Fibroblast of lung (primary cell): ENCODE data around the gene TEX2. TPM values are rescaled to one million over a fixed set of nuclear protein-coding genes. Genes with fewer than 3 reads are reported as not detected.
A peak's percentile ranks its signal among the peaks of the same experiment; 100 is the strongest.

Source experiments
- DNase-seq, 2 donors: peaks; one replicate each; pipeline versions ENCODE4 v3.0.0 to v3.0.0-alpha.2; 2010; ENCODE audit warnings: low read depth in 2 of 2
- H2AFZ ChIP-seq: 2 replicates; pipeline ENCODE4 v1.5.1; 2012; ENCODE audit warnings: low read length, control low read depth, inconsistent platforms
- H3K27ac ChIP-seq: 2 replicates; pipeline ENCODE4 v1.5.1; 2011; ENCODE audit warnings: low read length, control low read depth; ENCODE audit not compliant: insufficient read depth
- H3K27me3 ChIP-seq: 2 replicates; pipeline ENCODE4 v1.5.1; 2011; ENCODE audit warnings: mild to moderate bottlenecking, low read length; ENCODE audit not compliant: control insufficient read depth, insufficient read depth
- H3K36me3 ChIP-seq: 2 replicates; pipeline ENCODE4 v1.5.1; 2011; ENCODE audit warnings: low read length; ENCODE audit not compliant: control insufficient read depth, insufficient read depth
- H3K4me1 ChIP-seq: 2 replicates; pipeline ENCODE4 v1.5.1; 2011; ENCODE audit warnings: low read length; ENCODE audit not compliant: control insufficient read depth, insufficient read depth; ENCODE audit errors: extremely low read depth
- H3K4me2 ChIP-seq: 2 replicates; pipeline ENCODE4 v1.5.1; 2011; ENCODE audit warnings: low read length, control low read depth; ENCODE audit not compliant: insufficient read depth; ENCODE audit errors: extremely low read depth
- H3K4me3 ChIP-seq, 4 experiments: fragments of 200-600 bp in 1 of 4; sonication (generic) in 1 of 4; replicated peaks in 1 of 4; 2 replicates each; pipeline ENCODE4 v1.5.1; 2011 to 2016; ENCODE audit warnings: low read length in 4 of 4, low read depth in 3 of 4, mild to moderate bottlenecking in 3 of 4, control low read depth in 2 of 4, inconsistent platforms in 1 of 4, mixed read lengths in 1 of 4; ENCODE audit not compliant: insufficient read depth in 1 of 4; ENCODE audit errors: control extremely low read depth in 1 of 4
- H3K79me2 ChIP-seq: 2 replicates; pipeline ENCODE4 v1.5.1; 2012; ENCODE audit warnings: mild to moderate bottlenecking, low read length, inconsistent platforms; ENCODE audit not compliant: control insufficient read depth, insufficient read depth
- H3K9ac ChIP-seq: 2 replicates; pipeline ENCODE4 v1.5.1; 2011; ENCODE audit warnings: mild to moderate bottlenecking, low read length, control low read depth; ENCODE audit not compliant: insufficient read depth
- H3K9me3 ChIP-seq: 2 replicates; pipeline ENCODE4 v1.5.1; 2012; ENCODE audit warnings: low read depth, low read length; ENCODE audit not compliant: control insufficient read depth, insufficient read depth
- H4K20me1 ChIP-seq: 2 replicates; pipeline ENCODE4 v1.5.1; 2011; ENCODE audit warnings: low read length; ENCODE audit not compliant: control insufficient read depth, insufficient read depth; ENCODE audit errors: extremely low read depth
- CTCF ChIP-seq, 2 donors: IDR thresholded peaks in 1 of 2; conservative IDR thresholded peaks in 1 of 2; 1 replicate in 1 of 2; 2 replicates in 1 of 2; pipeline ENCODE4 v1.5.1; 2011 to 2012; ENCODE audit warnings: low read length in 2 of 2, control low read depth in 1 of 2, inconsistent platforms in 1 of 2, low read depth in 1 of 2, mild to moderate bottlenecking in 1 of 2
- EZH2 ChIP-seq: IDR thresholded peaks from 2 replicates; pipeline ENCODE4 v1.5.1; 2012; ENCODE audit warnings: low read length, control low read depth, mild to moderate bottlenecking; ENCODE audit errors: missing control alignments
- polyA plus RNA-seq, 2 donors: library from polyadenylated mRNA; depleted of rRNA in 1 of 2; stranded (reverse) in 1 of 2; unstranded in 1 of 2; fragments of >200 nt; gene quantifications; 2 replicates each; pipeline ENCODE4 v1.2.1, GENCODE V29; 2011 to 2012; ENCODE audit warnings: missing spikeins in 1 of 2
- total RNA-seq: library from RNA; depleted of rRNA; stranded (reverse); fragments of >200 nt; gene quantifications from 2 replicates; pipeline ENCODE4 v1.2.1, GENCODE V29; 2014

The TEX2 gene
- total and polyA plus RNA-seq, 2 donors (not counting 1 experiment from before 2014, with no cell fraction given): 18.6 to 33.4 TPM

- H4K20me1 ChIP-seq: no peaks in the 10 kb centered on the region
- H3K27me3 ChIP-seq: no peaks in the 10 kb centered on the region
- no peak overlapping the region for H3K4me2 ChIP-seq
- TF ChIP-seq EZH2 (no peak), CTCF (conservative IDR thresholded peaks at IDR 0.05 in 1 of 2, IDR thresholded peaks at IDR 0.05 in 1 of 2; ENCODE audit: low read depth in 1 of 2, low read length in 2 of 2) (no peak)
- H3K27ac ChIP-seq: no peak overlapping the region
- peaks cover 8% of the 10 kb centered on the region for H3K79me2 ChIP-seq
- H3K9ac ChIP-seq: no peak overlapping the region
- H3K4me3 ChIP-seq: no peak overlapping the region
- H2AFZ ChIP-seq: no peak overlapping the region
- peaks cover 6% of the 10 kb centered on the region for H3K4me1 ChIP-seq
- peaks cover 1% of the 10 kb centered on the region for H3K36me3 ChIP-seq
- no peak for DNase-seq
- no peaks in the 10 kb centered on the region for H3K9me3 ChIP-seq
Measured at GRCh38 chr17:64149196-64149595, 113.9 kb downstream of the TEX2 start.

DNA sequence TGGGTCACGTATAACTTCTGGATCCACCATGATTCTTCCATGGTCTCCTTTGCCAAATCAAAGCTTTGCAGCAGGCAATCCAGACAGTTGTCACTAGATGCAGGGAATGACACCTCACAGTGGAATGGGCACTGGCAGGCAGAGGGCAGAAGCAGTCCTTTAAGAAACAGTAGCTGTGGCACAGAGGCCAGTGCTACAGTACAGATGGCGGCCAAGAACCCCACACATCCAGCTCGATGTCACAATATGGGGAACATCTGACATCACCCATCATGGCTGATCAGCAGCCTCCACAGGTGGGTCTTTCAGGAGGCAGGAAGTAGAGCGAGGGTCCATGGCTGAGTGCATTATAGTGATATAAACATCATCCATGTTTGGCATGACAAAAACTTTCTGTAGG lies 114.4 kb downstream of the TEX2 start:
- TF ChIP-seq CTCF (conservative IDR thresholded peaks at IDR 0.05 in 1 of 2, IDR thresholded peaks at IDR 0.05 in 1 of 2; ENCODE audit: low read depth in 1 of 2, low read length in 2 of 2): no peak
- no peak for TF ChIP-seq EZH2
- Histone ChIP-seq H3K27ac (no peak overlapping the region), H3K4me2 (no peak overlapping the region), H2AFZ (no peak overlapping the region), H3K36me3 (peaks cover 1% of the 10 kb centered on the region), H4K20me1 (no peaks in the 10 kb centered on the region), H3K4me1 (peaks cover 6% of the 10 kb centered on the region), H3K4me3 (no peak overlapping the region), H3K27me3 (no peaks in the 10 kb centered on the region), H3K9me3 (no peaks in the 10 kb centered on the region), H3K79me2 (peaks cover 8% of the 10 kb centered on the region), H3K9ac (no peak overlapping the region)
- no peak for DNase-seq

- Histone ChIP-seq H3K36me3 (peaks cover 1% of the 10 kb centered on the region), H3K4me2 (no peak overlapping the region), H3K79me2 (peaks cover 8% of the 10 kb centered on the region), H3K4me3 (peak overlapping the region in 1 of 4 experiments; percentile 90), H3K9me3 (no peaks in the 10 kb centered on the region), H2AFZ (no peak overlapping the region), H3K27ac (no peak overlapping the region), H3K4me1 (peaks cover 6% of the 10 kb centered on the region), H3K9ac (no peak overlapping the region), H4K20me1 (no peaks in the 10 kb centered on the region), H3K27me3 (no peaks in the 10 kb centered on the region)
- DNase-seq: peak; percentile 45 to 54
- TF ChIP-seq CTCF (conservative IDR thresholded peaks at IDR 0.05 in 1 of 2, IDR thresholded peaks at IDR 0.05 in 1 of 2; ENCODE audit: low read depth in 1 of 2, low read length in 2 of 2): no peak
- TF ChIP-seq EZH2: no peak
Measured at GRCh38 chr17:64148017-64148631, 114.9 kb downstream of the TEX2 start.
